ENCODE results near the gene MEGF11. TPM values are rescaled to one million over a fixed set of nuclear protein-coding genes. Genes with fewer than 3 reads are reported as not detected.

The MEGF11 gene
- total RNA-seq, 2 donors from 2014 or later = not detected

GRCh38 chr15:66025015-66025452, 228.5 kb downstream of the MEGF11 start:
- no peak overlapping the region for H3K27ac Mint-ChIP-seq
- no peak overlapping the region for H3K4me3 Mint-ChIP-seq
- peaks cover 7% of the 10 kb centered on the region for H3K4me1 Mint-ChIP-seq
- ATAC-seq (no peak), DNase-seq (no peak)
- H3K36me3 Mint-ChIP-seq (ENCODE audit: low read depth) = no peaks in the 10 kb centered on the region
- peaks cover 54% of the 10 kb centered on the region for H3K27me3 Mint-ChIP-seq
- no peaks in the 10 kb centered on the region for H3K9me3 ChIP-seq (ENCODE audit: control insufficient read depth, low read length, poor library complexity, severe bottlenecking)

GRCh38 chr15:66024116-66024515, 229.4 kb downstream of the MEGF11 start:
- H3K27ac Mint-ChIP-seq = no peak overlapping the region
- H3K27me3 Mint-ChIP-seq = peaks cover 53% of the 10 kb centered on the region
- no peak overlapping the region for H3K4me3 Mint-ChIP-seq
- H3K9me3 ChIP-seq (ENCODE audit: control insufficient read depth, low read length, poor library complexity, severe bottlenecking) = no peaks in the 10 kb centered on the region
- DNase-seq = no peak
- H3K36me3 Mint-ChIP-seq (ENCODE audit: low read depth) = no peaks in the 10 kb centered on the region
- H3K4me1 Mint-ChIP-seq = peaks cover 4% of the 10 kb centered on the region
- ATAC-seq = no peak

- H3K27me3 Mint-ChIP-seq = peaks cover 58% of the 10 kb centered on the region
- ATAC-seq (no peak), DNase-seq (no peak)
- H3K27ac Mint-ChIP-seq = no peak overlapping the region
- no peaks in the 10 kb centered on the region for H3K9me3 ChIP-seq (ENCODE audit: control insufficient read depth, low read length, poor library complexity, severe bottlenecking)
- peaks cover 4% of the 10 kb centered on the region for H3K4me1 Mint-ChIP-seq
- H3K36me3 Mint-ChIP-seq (ENCODE audit: low read depth) = peaks cover 4% of the 10 kb centered on the region
- no peak overlapping the region for H3K4me3 Mint-ChIP-seq
Observed at GRCh38 chr15:66023311-66023972, 230.1 kb downstream of the MEGF11 start.

GRCh38 chr15:66022163-66022525, 231.4 kb downstream of the MEGF11 start:
- H3K27me3 Mint-ChIP-seq = peaks cover 58% of the 10 kb centered on the region
- ATAC-seq = no peak
- no peaks in the 10 kb centered on the region for H3K9me3 ChIP-seq (ENCODE audit: control insufficient read depth, low read length, poor library complexity, severe bottlenecking)
- DNase-seq = no peak
- H3K4me1 Mint-ChIP-seq = no peaks in the 10 kb centered on the region
- no peak overlapping the region for H3K27ac Mint-ChIP-seq
- H3K4me3 Mint-ChIP-seq = no peak overlapping the region
- peaks cover 6% of the 10 kb centered on the region for H3K36me3 Mint-ChIP-seq (ENCODE audit: low read depth)

- ATAC-seq (no peak), DNase-seq (no peak)
- H3K4me3 Mint-ChIP-seq = no peak overlapping the region
- no peak overlapping the region for H3K27ac Mint-ChIP-seq
- peaks cover 54% of the 10 kb centered on the region for H3K27me3 Mint-ChIP-seq
- H3K36me3 Mint-ChIP-seq (ENCODE audit: low read depth) = peaks cover 6% of the 10 kb centered on the region
- H3K4me1 Mint-ChIP-seq = no peaks in the 10 kb centered on the region
- H3K9me3 ChIP-seq (ENCODE audit: control insufficient read depth, low read length, poor library complexity, severe bottlenecking) = no peaks in the 10 kb centered on the region
Observed at GRCh38 chr15:66021496-66022162, 231.9 kb downstream of the MEGF11 start.

- ATAC-seq (no peak), DNase-seq (no peak)
- Mint-ChIP-seq H3K4me1 (no peaks in the 10 kb centered on the region), H3K4me3 (no peak overlapping the region), H3K27me3 (peaks cover 52% of the 10 kb centered on the region), H3K27ac (no peak overlapping the region), H3K36me3 (ENCODE audit: low read depth) (peaks cover 6% of the 10 kb centered on the region)
- no peaks in the 10 kb centered on the region for H3K9me3 ChIP-seq (ENCODE audit: control insufficient read depth, low read length, poor library complexity, severe bottlenecking)
Observed at GRCh38 chr15:66019826-66020398, 233.6 kb downstream of the MEGF11 start.

GRCh38 chr15:66019368-66019767, 234.2 kb downstream of the MEGF11 start:
- DNase-seq = no peak
- peaks cover 6% of the 10 kb centered on the region for H3K36me3 Mint-ChIP-seq (ENCODE audit: low read depth)
- no peaks in the 10 kb centered on the region for H3K9me3 ChIP-seq (ENCODE audit: control insufficient read depth, low read length, poor library complexity, severe bottlenecking)
- ATAC-seq = no peak
- no peaks in the 10 kb centered on the region for H3K4me1 Mint-ChIP-seq
- no peak overlapping the region for H3K4me3 Mint-ChIP-seq
- no peak overlapping the region for H3K27ac Mint-ChIP-seq
- peaks cover 48% of the 10 kb centered on the region for H3K27me3 Mint-ChIP-seq

- ATAC-seq = no peak
- Mint-ChIP-seq H3K4me3 (no peak overlapping the region), H3K27me3 (peaks cover 46% of the 10 kb centered on the region), H3K27ac (no peak overlapping the region), H3K4me1 (no peaks in the 10 kb centered on the region), H3K36me3 (ENCODE audit: low read depth) (peaks cover 6% of the 10 kb centered on the region)
- no peak for DNase-seq
- no peaks in the 10 kb centered on the region for H3K9me3 ChIP-seq (ENCODE audit: control insufficient read depth, low read length, poor library complexity, severe bottlenecking)
Observed at GRCh38 chr15:66018488-66018797, 235.1 kb downstream of the MEGF11 start.

- no peak overlapping the region for H3K27ac Mint-ChIP-seq
- peaks cover 46% of the 10 kb centered on the region for H3K27me3 Mint-ChIP-seq
- H3K36me3 Mint-ChIP-seq (ENCODE audit: low read depth) = peaks cover 6% of the 10 kb centered on the region
- H3K4me1 Mint-ChIP-seq = no peaks in the 10 kb centered on the region
- no peaks in the 10 kb centered on the region for H3K9me3 ChIP-seq (ENCODE audit: control insufficient read depth, low read length, poor library complexity, severe bottlenecking)
- ATAC-seq (no peak), DNase-seq (no peak)
- H3K4me3 Mint-ChIP-seq = no peak overlapping the region
Observed at GRCh38 chr15:66017792-66018487, 235.6 kb downstream of the MEGF11 start.

GRCh38 chr15:66017000-66017399, 236.6 kb downstream of the MEGF11 start:
- no peak overlapping the region for H3K4me3 Mint-ChIP-seq
- H3K27me3 Mint-ChIP-seq = peaks cover 44% of the 10 kb centered on the region
- DNase-seq (no peak), ATAC-seq (no peak)
- H3K9me3 ChIP-seq (ENCODE audit: control insufficient read depth, low read length, poor library complexity, severe bottlenecking) = no peaks in the 10 kb centered on the region
- no peak overlapping the region for H3K27ac Mint-ChIP-seq
- H3K4me1 Mint-ChIP-seq = no peaks in the 10 kb centered on the region
- peaks cover 6% of the 10 kb centered on the region for H3K36me3 Mint-ChIP-seq (ENCODE audit: low read depth)

- peaks cover 6% of the 10 kb centered on the region for H3K36me3 Mint-ChIP-seq (ENCODE audit: low read depth)
- ATAC-seq = no peak
- H3K9me3 ChIP-seq (ENCODE audit: control insufficient read depth, low read length, poor library complexity, severe bottlenecking) = no peaks in the 10 kb centered on the region
- H3K27me3 Mint-ChIP-seq = peaks cover 36% of the 10 kb centered on the region
- H3K4me3 Mint-ChIP-seq = no peak overlapping the region
- no peak for DNase-seq
- H3K4me1 Mint-ChIP-seq = no peaks in the 10 kb centered on the region
- H3K27ac Mint-ChIP-seq = no peak overlapping the region
Observed at GRCh38 chr15:66016199-66016598, 237.4 kb downstream of the MEGF11 start.

- Mint-ChIP-seq H3K36me3 (ENCODE audit: low read depth) (peaks cover 6% of the 10 kb centered on the region), H3K27ac (no peak overlapping the region), H3K4me3 (no peak overlapping the region), H3K4me1 (no peaks in the 10 kb centered on the region), H3K27me3 (peaks cover 25% of the 10 kb centered on the region)
- no peak for DNase-seq
- ATAC-seq = no peak
- H3K9me3 ChIP-seq (ENCODE audit: control insufficient read depth, low read length, poor library complexity, severe bottlenecking) = no peaks in the 10 kb centered on the region
Observed at GRCh38 chr15:66014635-66015182, 238.8 kb downstream of the MEGF11 start.

- ATAC-seq (no peak), DNase-seq (no peak)
- Mint-ChIP-seq H3K27me3 (peaks cover 24% of the 10 kb centered on the region), H3K4me3 (no peak overlapping the region), H3K4me1 (no peaks in the 10 kb centered on the region), H3K27ac (no peak overlapping the region), H3K36me3 (ENCODE audit: low read depth) (peaks cover 6% of the 10 kb centered on the region)
- no peaks in the 10 kb centered on the region for H3K9me3 ChIP-seq (ENCODE audit: control insufficient read depth, low read length, poor library complexity, severe bottlenecking)
Observed at GRCh38 chr15:66014022-66014421, 239.5 kb downstream of the MEGF11 start.

Measured in T-helper 17 cell (primary cell).